Urinary bladder (tissue), 4 donors: ENCODE data around the gene ACOXL. TPM values are rescaled to one million over a fixed set of nuclear protein-coding genes. Genes with fewer than 3 reads are reported as not detected.

ENCODE experiments used
- DNase-seq: peaks from one replicate; pipeline ENCODE4 v3.0.0-alpha.2; 2015; ENCODE audit errors: extremely low spot score
- H3K27ac ChIP-seq: one replicate; pipeline ENCODE4 v1.5.1; 2013; ENCODE audit warnings: low read depth, mild to moderate bottlenecking, moderate library complexity
- H3K36me3 ChIP-seq: one replicate; pipeline ENCODE4 v1.6.1; 2013; ENCODE audit warnings: mild to moderate bottlenecking, moderate library complexity; ENCODE audit not compliant: insufficient read depth
- H3K4me1 ChIP-seq: one replicate; pipeline ENCODE4 v1.6.1; 2013; ENCODE audit warnings: mild to moderate bottlenecking, moderate library complexity; ENCODE audit not compliant: insufficient read depth
- H3K4me3 ChIP-seq: one replicate; pipeline ENCODE4 v1.5.1; 2013; ENCODE audit warnings: low read depth, low read length
- WGBS: extraction: QIAGEN DNeasy Blood & Tissue Kit; methylation state at CpG from one replicate; pipeline ENCODE4 v1.1.7; 2013; 5-methylcytosine and 5-hydroxymethylcytosine counted together
- polyA plus RNA-seq: library from polyadenylated mRNA; stranded (reverse); fragments of 200-250 nt; gene quantifications from one replicate; pipeline ENCODE4 v1.2.3, GENCODE V29; 2013
- total RNA-seq: library from RNA; depleted of rRNA; stranded (reverse); fragments of >200 nt; gene quantifications from one replicate; pipeline ENCODE4 v1.2.3, GENCODE V29; 2014
- donor health status: healthy with polysubstance abuse.
- donor health status: healthy.

Gene ACOXL
- total and polyA plus RNA-seq, 2 donors, result 1.2 to 6.2 TPM

GRCh38 chr2:111100087-111100764, 367.9 kb downstream of the ACOXL start:
- DNase-seq, result no peak
- WGBS, result 86% methylated on average over 5 of the region's 5 CpGs
- H3K36me3 ChIP-seq, result no peaks in the 10 kb centered on the region
- no peak overlapping the region for H3K4me3 ChIP-seq
- no peak overlapping the region for H3K27ac ChIP-seq
- H3K4me1 ChIP-seq, result no peaks in the 10 kb centered on the region

GRCh38 chr2:111100765-111101162, 368.4 kb downstream of the ACOXL start:
- Histone ChIP-seq H3K4me1 (no peaks in the 10 kb centered on the region), H3K27ac (no peak overlapping the region), H3K4me3 (no peak overlapping the region), H3K36me3 (no peaks in the 10 kb centered on the region)
- no peak for DNase-seq
- WGBS, result 81% methylated on average over 5 of the region's 5 CpGs

- no peak overlapping the region for H3K27ac ChIP-seq
- no peak for DNase-seq
- no peaks in the 10 kb centered on the region for H3K36me3 ChIP-seq
- H3K4me3 ChIP-seq, result no peak overlapping the region
- no peaks in the 10 kb centered on the region for H3K4me1 ChIP-seq
- 88% methylated on average over 2 of the region's 2 CpGs for WGBS
Measured at GRCh38 chr2:111101592-111101991, 369.2 kb downstream of the ACOXL start.

GRCh38 chr2:111102216-111102615, 369.8 kb downstream of the ACOXL start:
- 80% methylated on average over 2 of the region's 2 CpGs for WGBS
- Histone ChIP-seq H3K36me3 (no peaks in the 10 kb centered on the region), H3K4me3 (no peak overlapping the region), H3K27ac (no peak overlapping the region), H3K4me1 (no peaks in the 10 kb centered on the region)
- DNase-seq, result no peak

- DNase-seq, result no peak
- Histone ChIP-seq H3K4me3 (no peak overlapping the region), H3K4me1 (no peaks in the 10 kb centered on the region), H3K36me3 (no peaks in the 10 kb centered on the region), H3K27ac (no peak overlapping the region)
- 56% methylated on average over 2 of the region's 2 CpGs for WGBS
Measured at GRCh38 chr2:111105926-111106325, 373.6 kb downstream of the ACOXL start.

- Histone ChIP-seq H3K36me3 (no peaks in the 10 kb centered on the region), H3K4me1 (no peaks in the 10 kb centered on the region), H3K4me3 (no peak overlapping the region), H3K27ac (no peak overlapping the region)
- DNase-seq, result no peak
- 95% methylated on average over 5 of the region's 5 CpGs for WGBS
Measured at GRCh38 chr2:111106706-111107105, 374.3 kb downstream of the ACOXL start.

GRCh38 chr2:111108745-111109271, 376.4 kb downstream of the ACOXL start:
- Histone ChIP-seq H3K4me3 (no peak overlapping the region), H3K4me1 (no peaks in the 10 kb centered on the region), H3K27ac (no peak overlapping the region), H3K36me3 (no peaks in the 10 kb centered on the region)
- DNase-seq, result no peak
- WGBS, result 85% methylated on average over 2 of the region's 2 CpGs

GRCh38 chr2:111111101-111111755, 378.9 kb downstream of the ACOXL start:
- Histone ChIP-seq H3K4me3 (no peak overlapping the region), H3K27ac (no peak overlapping the region), H3K36me3 (no peaks in the 10 kb centered on the region), H3K4me1 (no peaks in the 10 kb centered on the region)
- no peak for DNase-seq
- 95% methylated on average over 4 of the region's 4 CpGs for WGBS

- DNase-seq, result no peak
- no peak overlapping the region for H3K27ac ChIP-seq
- no peaks in the 10 kb centered on the region for H3K4me1 ChIP-seq
- H3K4me3 ChIP-seq, result no peak overlapping the region
- 95% methylated on average over 1 of the region's 1 CpG for WGBS
- H3K36me3 ChIP-seq, result no peaks in the 10 kb centered on the region
Measured at GRCh38 chr2:111113838-111114237, 381.5 kb downstream of the ACOXL start.

- no peak overlapping the region for H3K4me3 ChIP-seq
- H3K27ac ChIP-seq, result no peak overlapping the region
- WGBS, result 68% methylated on average over 7 of the region's 7 CpGs
Measured at GRCh38 chr2:111116011-111116746, 383.8 kb downstream of the ACOXL start.

GRCh38 chr2:111116843-111117597, 384.6 kb downstream of the ACOXL start:
- H3K27ac ChIP-seq, result no peak overlapping the region
- H3K36me3 ChIP-seq, result no peaks in the 10 kb centered on the region
- H3K4me1 ChIP-seq, result no peaks in the 10 kb centered on the region
- no peak for DNase-seq
- no peak overlapping the region for H3K4me3 ChIP-seq
- 7% methylated on average over 30 of the region's 30 CpGs for WGBS

More at GRCh38 chr2:111116011-111116746, 383.8 kb downstream of the ACOXL start:
- H3K4me1 ChIP-seq, result no peaks in the 10 kb centered on the region
- no peaks in the 10 kb centered on the region for H3K36me3 ChIP-seq
- no peak for DNase-seq

GRCh38 chr2:111117598-111118480, 385.5 kb downstream of the ACOXL start:
- no peaks in the 10 kb centered on the region for H3K36me3 ChIP-seq
- no peak for DNase-seq
- no peaks in the 10 kb centered on the region for H3K4me1 ChIP-seq
- peak overlapping the region; percentile 16 for H3K4me3 ChIP-seq
- WGBS, result 5% methylated on average over 64 of the region's 64 CpGs
- H3K27ac ChIP-seq, result no peak overlapping the region
